NCI-H1436 (cell line): ENCODE results near the gene CHD6.

ENCODE experiments used
- DNase-seq: peaks from one replicate; lab custom pipeline; 2025; lab: John Stamatoyannopoulos, UW

Gene CHD6

DNA sequence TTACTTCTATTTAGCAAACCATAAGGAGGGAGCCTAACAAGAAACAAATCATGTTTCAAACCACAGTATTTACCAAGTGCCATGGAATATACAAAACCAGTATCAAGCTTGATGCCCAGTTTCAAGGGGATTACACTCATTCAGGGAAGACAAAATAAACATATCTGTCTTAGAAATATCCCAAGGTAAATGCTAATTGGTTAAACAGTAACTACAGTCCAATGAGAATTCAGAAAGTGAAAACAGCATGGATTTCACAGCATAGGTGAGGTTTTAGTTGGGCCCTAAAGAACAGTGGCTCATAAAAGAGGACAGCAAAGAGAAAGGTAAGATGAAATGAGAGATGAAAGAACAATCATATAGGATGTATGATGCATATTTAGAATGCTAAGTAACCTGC lies 110.3 kb downstream of the CHD6 start:
- DNase-seq = no peak

DNA sequence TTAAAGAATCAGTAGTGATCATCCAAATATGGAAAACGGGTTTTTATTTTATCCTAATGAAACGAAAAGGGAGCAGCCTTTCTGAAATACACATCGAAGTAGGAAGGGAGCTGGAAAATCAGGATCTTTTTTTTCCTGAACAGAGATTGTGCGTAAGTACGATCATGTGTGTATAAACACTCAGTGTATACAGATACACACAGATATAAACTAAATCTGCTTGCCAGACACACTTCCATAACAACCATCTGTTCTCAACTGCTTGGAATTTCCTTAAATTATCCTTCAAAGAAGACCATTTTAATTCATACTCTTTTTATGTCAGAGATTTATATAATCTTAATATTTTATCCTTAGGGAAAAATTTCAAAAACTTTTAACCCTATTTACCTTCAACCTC lies 110.7 kb downstream of the CHD6 start:
- no peak for DNase-seq

DNA sequence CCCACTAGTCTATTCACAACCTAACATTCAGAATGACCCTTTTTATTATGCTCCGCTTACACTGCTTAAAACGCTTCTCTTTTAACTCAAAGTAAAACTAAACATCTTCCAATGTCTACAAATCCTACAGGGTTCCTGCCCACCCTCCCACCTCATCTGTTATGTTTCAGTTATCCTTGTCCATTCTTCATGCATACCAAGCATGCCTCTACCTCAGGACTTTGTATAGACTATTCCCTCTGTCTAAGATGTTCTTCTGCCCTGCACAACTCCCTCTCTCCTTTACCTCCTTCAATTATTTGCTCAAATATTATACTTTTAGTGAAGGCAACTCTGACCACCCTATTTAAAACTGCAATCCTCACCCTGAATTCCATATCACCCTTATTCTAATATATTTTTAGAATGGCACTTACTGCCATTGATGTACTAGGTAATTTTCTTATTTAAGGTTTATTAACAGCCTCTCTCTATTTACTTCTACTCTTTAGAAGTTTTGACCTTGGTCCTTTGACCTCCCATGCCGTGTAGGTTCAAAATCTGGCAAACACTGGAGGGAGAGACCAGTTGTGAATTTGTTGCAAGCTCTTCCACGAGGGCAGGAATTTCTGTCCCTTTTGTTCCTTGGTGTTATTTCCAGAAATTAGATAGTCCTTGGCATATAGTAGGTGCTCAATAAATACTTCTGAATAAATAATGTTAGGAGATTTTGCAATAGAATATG lies 111.8 kb downstream of the CHD6 start:
- no peak for DNase-seq

DNA sequence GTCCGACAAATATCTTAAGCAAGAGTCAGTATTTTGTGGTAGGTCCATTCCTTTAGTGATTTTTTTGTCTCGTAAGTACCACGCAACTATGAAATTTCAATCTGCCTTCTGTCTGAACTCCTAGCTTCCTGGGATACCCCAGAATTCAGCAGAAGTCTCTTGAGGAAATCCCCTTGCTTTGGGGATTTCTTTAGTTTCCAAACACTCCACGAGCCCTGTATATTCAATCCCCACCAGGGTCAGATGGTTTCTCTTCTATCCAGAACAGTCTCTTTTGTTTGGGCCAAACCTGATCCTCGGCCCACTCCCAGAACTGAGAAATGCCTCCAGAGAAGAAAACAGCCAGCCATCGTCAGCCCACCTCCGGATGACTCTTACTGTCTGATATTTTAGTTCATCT lies 113.0 kb downstream of the CHD6 start:
- no peak for DNase-seq

DNA sequence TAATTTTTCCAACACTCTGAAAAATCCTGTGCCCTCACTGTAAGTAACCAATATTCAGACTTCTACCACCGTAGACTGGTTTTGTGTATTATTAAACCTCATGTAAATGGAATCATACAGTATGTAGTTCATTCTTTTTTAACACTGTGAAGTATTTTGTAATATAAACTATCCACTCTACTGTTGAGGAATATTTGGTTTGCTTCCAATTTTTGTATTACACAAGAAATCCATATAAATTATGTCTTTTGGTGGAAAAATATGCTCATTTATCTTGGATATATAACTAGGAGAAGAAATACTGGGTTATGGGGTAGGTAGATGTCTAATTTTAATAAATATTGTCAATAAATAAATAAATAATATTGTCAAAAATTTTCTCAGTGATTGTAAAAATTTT lies 116.8 kb downstream of the CHD6 start:
- DNase-seq = no peak

DNA sequence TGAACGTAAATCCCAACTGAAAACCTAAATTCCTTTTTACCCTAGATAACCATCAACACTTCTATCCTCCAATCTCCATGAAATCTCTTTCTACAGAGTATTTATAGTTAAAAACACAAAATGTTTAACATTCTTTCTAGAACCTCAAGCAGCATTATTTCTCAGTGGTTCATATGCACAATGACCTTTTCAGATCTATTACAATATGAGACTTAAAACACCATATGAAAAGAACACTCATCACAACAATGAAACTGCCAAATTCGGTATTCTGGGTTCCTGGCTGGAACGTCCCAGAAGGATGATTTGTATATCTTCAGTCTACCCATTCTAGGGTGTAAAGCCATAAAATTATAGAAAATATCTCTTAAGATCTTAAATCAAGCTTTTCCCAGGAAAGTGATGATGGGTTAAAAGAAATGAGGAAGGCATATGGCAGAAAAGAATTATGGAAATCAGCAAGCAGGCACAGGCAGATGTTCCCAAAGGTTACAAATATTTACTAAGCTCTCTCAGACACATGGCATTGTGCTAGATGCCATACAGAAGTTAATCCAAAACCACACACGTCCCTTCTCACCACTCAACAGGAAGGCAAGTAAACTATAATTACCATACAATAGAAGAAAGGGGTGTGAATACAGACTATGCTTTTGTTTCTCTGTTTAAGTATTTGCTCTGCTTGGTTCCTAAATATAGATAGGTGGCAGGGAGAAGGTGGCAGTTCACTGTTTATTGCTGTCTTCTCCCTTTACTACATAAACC lies 118.0 kb downstream of the CHD6 start:
- no peak for DNase-seq

DNA sequence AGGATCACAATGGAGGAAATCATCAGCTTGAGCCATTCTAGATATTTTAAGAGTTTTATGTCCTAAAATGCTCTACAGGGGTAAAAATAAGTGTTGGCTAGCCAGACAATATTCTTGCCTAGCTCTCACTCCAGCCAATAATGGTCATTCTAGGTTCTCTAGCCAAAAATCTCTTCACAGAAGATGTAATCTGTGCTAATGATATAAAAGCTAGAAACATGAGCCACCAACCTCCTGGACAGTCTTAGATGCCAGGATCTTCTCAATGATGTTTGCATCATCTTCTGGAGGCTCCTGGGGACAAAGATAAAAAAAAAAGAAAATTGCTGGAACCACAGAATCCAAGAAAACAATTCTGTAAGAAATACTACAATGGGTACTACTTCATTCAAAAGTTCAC lies 119.1 kb downstream of the CHD6 start:
- DNase-seq = no peak

DNA sequence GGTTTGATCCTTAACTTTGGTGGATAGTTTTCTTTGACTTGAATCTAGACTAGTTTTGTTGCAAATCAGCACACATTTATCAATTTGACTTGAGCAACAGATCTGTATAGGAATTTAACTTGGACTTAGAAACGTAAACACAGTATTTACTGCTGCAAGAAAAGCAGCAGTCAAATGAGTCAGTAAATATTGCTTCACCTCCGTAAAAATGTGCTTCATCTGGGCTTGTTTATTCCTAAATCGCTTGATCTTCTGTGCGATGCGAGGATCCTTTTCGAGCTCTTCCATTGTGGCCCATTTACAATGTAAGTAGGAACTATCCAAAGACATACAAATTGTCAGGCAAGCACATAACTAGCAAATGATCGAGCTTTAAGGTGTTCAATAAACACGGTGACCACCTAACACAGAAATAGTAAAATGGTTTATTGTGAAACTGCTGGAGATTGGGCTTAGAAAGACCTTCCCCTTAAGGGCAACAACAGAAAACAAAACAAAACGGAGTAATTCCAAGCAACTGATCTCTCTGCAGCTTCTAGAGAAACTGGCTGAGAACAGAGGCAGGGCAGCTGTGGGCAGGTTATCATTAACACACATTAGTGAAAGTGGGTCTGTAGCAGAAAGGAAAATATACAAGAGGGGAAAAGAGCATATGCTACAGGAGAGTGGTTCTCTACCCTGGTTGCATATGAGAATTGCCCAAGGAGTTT lies 120.8 kb downstream of the CHD6 start:
- no peak for DNase-seq

DNA sequence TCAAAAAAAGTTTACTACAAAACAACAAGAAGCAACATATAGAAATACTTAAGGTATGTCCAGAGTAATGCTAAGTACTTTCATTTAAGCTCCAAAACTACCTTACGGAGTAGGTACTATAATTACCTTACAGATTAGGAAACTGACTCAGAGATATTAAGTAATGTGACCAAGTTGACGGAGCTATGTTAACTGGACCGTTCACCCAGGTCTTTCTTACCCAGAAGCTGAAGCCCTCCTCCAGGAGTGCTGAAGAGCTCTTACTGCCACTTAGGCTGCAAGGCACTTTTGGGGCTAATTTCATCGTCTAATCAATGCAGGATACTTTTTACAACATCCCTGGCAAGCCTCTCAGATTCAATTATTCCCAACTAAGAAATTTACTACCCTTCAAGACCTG lies 123.7 kb downstream of the CHD6 start:
- DNase-seq = no peak

DNA sequence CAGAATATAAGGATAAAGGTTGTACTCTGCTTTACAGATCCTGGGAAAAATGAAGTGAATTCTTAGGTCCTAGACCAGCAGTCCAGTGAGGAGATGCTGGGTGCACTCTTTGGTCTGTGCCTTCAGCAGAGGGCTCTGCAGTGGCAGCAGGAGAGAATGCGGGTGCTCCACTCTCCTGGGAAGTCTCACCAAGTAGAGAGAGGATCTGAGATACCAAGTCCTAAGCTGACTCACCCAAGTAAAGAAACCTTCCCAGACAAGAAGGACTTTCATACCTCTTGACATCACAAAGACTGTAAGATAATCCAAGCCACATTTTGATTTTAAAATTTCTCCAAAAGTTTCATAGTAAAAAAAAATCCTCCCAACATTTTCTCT lies 134.6 kb downstream of the CHD6 start:
- DNase-seq = no peak

DNA sequence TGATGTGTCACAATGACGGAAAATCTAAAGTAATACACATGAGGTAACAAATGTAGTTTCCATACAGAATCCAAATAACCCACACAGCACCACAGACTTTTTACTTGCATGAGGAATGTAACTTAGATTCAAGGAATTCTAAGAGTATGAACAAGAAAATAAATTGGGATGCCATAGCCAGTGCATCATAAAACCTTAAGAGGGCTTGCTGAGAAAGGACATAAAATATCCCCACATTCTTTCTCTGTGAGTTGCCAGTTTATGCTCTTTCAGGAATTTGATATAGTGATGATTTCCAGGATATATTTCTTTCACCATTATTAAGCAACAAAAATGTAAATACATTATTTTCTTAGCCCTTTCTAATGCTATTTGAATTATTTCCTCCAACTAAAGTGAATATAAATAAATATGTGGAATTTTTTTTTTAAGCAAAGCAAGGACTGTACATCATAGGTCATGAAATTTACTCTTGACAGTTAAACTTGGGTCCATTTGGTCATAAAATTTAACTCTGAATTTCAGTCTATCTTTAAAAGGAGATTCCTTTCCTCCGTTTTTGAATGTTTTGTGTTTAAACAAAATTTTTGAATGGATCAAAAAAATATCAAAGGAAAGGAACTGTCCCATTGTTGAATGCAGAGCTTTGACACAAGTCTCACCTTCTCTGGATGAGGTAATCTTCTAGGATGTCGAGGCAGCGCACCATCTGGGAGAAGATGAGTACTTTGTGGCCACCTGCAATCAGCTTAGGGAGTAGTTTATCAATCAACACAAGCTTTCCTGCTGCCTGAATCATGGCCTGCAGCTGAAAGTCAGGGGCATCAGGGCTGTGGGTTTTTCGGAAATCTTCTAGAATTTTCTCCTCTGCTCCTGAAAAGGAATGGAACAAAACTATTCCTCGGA lies 135.3 kb downstream of the CHD6 start:
- DNase-seq = no peak

DNA sequence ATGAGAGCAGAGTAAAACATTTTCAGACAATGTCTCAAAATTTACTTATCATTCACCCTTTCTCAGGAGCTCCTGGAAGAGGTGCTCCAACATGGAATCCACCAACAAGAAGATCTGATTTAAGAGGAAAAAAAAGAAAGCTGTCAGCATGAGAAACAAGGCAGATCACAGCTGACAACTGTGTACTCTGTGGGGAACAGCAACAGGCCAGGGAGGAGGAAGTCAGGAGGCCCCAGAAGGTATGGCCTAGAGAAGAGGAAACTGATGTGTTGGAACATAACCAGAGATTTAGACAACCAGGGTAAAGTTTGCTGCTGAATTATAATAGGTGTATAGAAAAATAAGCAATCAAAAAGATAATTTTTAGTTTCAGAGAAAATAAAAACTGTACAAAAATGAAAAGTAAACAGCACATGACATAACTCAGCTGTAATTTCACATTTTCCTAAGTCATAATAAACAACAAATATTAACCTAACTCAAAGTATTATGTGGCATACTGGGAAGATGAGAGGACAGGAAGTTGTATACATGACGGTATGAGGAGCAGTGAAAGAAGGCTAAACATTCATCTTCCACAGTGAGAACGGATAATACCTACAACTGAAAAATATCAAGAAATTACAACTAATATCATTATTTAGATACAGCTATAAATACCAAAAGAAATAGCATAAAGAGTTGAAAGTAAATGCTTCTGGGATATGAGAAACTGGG lies 138.0 kb downstream of the CHD6 start:
- DNase-seq = no peak

DNA sequence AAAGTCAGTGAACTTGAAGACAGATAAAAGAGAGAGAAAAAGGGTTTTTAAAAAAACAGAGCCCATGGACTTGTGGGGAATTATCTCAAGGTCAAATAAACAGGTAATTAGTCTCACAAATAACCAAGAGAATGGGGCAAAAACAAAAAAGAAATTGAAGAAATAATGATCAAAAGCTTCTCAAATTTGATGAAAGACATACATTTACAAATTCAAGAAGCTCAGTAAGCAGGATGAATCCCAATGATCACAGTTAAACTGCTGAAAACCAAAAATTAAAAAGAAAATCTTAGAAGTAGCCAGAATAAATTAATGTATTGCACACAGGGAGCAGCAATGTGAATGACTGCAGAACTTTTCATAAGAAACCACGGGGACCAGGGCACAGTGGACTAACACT lies 139.1 kb downstream of the CHD6 start:
- no peak for DNase-seq

DNA sequence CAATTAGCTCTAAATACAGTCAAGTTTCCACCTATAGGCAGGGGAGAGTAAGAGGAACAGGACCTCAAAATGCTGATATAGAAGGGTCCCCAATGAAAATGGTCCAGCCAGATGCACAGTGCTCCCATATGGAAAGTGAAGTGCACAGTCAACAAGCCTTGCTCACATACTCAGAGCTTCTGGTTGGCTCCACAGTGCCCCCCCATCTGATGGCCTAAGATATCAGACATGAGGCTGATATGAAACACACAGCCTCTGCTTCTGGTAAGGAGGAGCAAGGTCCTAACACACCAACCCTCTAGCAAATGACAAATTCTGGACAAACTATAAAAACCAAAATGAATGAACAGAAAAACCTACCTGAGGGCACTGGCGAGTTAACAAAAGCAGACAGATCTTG lies 140.2 kb downstream of the CHD6 start:
- DNase-seq = no peak

DNA sequence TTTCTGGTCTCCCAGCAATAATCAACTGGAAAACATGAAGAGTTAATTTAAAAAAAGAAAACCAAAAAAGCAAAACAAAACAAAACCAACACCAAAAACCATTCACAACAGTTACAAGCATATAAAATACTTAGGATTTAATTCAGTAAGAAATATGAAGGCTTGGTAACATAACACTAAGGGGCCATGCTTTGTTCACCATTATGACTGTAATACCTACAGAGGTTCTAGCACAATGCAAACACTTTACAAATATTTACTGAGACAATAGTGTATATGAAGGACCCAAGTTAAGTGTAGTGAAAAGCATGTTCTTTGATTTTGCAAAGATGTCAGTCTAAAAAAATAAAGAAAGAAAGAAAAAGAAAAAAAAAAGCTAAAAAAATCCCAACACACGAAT lies 141.7 kb downstream of the CHD6 start:
- DNase-seq = no peak

DNA sequence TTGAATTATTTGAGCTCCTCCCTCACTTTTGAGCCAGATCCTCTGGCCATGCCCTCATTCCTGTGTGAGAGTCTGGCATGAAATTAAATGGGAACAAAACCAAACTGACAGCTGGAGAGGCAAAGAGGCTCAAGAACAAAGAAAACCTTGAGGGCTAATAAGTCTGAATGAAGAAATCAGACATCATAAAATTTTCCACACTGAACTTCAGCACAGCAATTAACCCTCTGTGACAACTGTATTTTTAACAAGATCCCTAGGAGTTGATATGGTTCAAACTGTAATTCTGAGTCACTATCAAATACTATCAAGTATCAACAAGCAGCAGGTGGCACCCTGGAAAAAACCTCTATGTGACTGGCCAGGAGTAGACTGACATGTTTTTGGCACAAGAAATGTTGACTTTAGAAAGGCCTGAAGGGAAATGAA lies 142.2 kb downstream of the CHD6 start:
- no peak for DNase-seq

DNA sequence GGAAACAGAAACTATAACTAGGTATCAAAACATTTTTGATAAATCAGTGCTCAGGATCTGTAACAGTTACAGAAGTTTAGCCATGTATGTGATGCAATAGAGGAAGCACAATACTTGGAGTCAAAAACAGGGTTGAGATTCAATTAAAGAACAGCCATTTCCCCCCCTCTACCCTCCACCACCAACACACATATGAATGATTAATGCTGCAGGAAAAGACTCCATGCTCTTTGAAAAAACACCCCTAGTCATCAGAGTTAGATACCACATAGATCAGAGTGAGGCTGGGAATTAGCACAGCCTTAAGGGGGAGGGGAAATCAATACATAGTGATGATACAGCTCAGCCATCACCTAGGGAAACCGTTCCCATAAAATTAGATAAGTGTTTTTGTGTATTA lies 142.7 kb downstream of the CHD6 start:
- DNase-seq = no peak

DNA sequence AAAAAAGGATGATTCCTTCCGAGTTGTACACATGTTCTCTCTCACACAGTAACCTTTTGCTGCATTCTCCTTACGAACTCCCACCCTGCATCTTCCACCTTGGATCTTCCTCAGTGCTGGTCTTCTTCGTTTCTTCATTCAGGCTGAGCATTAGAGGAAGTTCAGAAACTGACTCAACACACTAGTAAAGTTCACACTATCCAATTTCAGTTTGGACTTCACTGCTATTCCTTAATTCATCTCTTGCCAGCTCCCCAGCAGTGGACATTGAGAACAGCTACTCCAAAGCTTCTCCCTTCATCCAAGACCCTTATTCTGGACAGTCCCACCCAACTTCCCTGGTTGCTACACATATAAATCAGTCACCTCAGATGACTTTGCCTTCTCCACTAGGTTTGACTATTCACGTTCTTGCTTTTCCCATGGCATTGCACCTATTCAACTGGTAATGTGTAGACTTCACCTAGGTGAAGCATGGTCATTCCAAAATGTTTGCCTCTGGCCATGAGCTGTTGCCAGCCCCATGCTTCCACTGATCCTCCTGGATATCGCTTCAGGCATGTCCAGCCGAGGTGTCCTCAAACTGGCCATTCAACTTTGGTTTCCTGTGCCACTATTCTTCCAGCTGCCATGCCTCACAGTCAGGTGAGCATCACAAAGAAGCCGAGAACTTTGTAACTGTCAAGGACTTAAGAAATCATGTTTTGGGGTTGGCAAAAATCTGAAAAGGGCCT lies 147.6 kb downstream of the CHD6 start:
- no peak for DNase-seq

DNA sequence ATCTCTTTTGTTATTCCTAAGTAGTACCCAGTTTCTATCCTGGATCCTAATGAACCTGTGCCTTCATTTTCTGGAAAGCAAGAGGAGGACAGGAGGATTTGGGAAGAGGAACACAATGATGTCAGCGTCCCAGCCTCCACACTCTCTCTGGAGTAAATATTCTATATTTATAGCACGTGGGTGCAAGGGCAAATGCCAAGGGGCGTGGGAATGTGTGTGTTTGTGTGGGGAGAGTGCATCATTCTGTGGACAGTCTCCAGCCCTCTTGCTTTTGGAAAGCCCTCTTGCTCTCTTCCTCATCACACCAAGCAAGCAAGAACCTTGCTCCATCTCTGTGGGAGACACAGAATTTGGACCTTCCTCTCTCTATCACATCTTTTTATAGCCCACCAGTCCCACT lies 148.3 kb downstream of the CHD6 start:
- no peak for DNase-seq

DNA sequence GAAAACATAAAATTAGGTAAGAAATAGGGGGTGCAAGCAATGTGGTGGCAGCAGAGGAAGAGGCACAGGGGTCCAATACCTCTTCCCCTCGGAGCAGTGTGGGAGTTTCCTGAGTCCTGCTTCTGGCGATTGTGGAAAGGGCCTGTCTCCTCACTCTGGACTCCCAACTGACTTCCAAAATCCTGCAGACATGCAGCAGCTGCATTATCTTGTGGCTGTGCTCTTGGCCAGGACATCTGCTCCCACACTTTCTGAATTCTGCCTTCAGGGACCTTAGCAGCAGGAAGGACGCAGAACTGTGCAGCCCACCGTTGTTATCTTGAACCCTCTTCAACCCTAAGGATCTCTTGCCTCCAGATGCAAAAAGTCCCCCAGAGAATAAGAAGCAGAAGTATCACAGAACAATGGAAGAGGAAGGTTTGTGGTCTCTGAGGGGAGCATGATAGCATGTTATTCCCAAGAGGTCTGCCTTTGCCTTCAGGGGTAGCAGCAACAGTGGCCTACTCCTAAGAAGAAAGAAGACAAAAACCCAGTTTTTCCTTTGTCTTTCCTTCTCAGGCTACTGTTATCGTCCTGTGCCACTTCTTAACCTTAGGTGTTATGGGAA lies 149.1 kb downstream of the CHD6 start:
- no peak for DNase-seq
